HS-27A (cell line): ENCODE data around the gene IL13RA1.
"Not testable (repeated sequence)": the region's sequence is repeated elsewhere in the genome, so short reads cannot be mapped to it uniquely, and the experiment has no call there.

Source experiments
- DNase-seq: peaks from one replicate; pipeline ENCODE4 v3.0.0-alpha.2; 2012; ENCODE audit warnings: low read depth, missing footprints

The IL13RA1 gene

DNA sequence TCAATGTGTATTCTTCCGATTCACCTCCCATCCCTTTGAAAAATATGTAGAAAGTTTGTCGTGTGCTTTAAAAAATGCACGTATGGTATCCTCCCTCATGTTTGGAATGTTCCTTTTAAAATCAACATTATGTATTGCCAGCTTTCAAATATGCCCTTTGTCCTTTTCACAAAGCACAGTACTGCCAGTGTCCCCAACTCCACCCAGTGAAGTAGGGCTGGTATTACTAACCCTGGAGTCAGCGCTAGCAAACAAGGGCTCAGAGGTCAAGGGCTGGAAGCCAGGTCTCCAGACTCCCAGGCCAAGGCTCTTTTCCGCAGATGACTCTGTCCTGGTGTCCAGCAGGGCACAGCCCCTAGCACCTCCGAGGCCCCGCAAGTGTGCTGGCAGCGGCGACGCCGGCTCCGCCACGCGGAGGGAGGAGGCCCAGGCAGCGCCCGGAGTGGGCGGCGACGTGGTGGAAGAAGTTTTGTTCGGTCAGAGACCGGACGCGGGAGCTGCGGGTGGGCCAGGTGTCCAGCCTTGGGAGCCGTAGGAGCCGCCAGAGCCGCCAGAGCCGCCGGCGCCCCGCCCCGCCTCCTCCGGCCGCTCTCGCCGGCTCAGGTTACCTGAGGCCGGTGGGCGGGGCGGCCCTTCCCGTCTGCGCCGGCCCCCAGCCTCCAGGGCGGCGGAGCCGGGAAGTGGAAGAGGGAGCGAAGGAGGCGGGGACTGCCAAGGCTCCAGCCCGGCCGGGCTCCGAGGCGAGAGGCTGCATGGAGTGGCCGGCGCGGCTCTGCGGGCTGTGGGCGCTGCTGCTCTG lies at the start of gene IL13RA1:
TSS of gene IL13RA1 (plus strand) at position 720 of the 799 bp plus-strand sequence. CDS start at position 753, 33 bp downstream.
- peak; percentile 45 for DNase-seq

DNA sequence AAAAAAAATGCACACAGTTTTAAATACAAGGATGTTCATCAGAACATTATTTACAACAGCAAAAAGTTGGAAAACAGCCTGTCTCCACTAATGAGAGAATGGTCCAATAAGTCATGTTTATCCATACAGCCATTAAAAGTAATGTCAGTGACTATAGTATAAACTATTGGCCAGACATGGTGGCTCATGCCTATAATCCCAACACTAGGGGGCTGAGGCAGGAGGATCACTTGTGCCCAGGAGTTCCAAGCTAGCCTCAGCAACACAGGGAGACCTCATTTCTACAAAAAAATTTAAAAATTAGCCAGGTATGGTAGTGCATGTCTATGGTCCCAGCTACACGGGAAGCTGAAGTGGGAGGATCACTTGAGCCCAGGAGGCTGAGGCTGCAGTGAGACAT lies 48.1 kb upstream of the IL13RA1 start:
- no peak for DNase-seq

DNA sequence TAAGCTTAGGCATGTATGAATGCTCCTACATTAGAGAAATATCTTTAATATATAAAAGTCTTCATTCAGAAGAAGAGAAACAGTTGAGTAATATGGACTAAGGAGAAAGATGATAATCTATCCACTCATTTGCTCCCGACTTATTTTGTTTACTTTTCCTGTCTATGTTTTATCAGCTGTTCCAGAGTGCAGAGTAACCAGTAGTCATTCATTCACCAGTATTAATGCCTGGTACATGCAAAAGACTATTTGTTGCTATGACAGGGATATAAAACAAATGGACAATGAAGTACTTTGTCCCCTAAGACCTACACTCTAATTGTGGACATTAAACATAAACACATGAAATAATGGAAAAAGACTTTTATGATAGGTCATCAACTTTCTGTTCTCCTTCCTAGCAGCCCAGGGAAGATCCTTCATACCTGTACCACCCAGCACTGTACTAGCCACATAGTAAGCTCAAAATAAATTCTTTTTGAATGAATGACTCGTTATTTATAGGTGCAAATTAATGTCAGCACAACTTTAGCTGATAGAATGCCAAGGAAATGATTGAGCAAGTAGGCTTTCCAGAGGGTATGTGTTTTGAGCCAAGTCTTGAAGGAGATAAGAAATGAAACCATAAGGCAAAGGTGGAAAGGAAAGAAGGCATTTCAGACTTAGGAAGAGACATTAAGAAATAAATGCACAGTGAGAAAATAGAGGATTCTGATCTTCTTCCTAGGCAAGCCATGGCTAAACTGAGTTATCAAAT lies 45.0 kb upstream of the IL13RA1 start:
- no peak for DNase-seq

DNA sequence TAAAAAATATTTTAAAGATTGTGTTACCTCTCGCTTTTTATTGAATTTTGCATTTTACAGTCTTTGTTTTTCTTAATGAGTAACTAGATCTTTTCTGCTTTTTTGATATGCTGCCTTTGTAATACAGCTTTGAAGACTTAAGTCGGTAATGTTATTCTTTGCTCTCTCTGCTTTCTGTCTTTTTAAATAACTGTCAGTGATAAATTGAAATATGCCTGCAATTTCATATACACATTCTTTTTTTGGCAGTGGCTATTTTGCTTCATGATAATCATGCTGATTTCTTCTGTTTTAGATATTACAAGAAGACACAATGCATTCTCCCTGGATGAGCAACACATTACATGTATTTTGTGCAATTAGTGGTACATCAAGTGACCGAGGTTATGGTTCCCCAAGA lies 42.0 kb upstream of the IL13RA1 start:
- DNase-seq: no peak

DNA sequence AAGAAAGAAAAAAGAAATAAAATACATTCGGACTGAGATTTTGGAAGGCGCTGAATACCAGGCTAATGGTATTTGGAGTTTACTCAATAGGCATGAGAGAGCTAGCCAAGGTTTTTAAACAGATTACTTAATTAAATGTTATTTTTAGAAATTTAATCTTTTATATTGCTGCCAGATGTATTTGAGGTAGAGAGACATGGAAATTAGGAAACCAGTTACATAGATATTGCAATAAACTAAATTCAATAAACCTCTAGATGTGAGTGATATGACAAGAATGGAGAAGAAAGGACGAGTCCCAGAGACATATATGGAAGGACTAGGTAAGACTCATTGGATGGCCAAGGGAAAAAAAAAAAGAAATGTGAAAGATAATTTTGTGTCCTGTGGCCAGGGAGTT lies 38.5 kb upstream of the IL13RA1 start:
- no peak for DNase-seq

DNA sequence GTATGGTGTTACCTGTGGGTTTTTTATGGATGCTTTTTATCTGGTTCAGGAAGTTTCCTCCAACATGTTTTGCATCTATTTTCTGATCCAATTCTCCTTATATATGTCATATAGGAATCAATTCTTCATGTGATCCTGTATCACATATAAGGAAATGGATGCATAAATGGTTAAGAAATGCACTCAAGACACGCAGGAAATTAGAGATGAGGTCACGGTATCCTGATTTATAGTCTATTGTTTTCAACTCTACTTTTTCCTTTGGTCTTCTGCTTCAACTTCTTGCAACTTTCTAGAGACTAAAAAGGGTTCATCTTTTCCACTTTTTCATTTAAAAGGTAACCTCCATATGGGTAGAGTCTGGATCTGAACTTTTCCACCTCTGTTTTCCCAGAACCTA lies 33.6 kb upstream of the IL13RA1 start:
- DNase-seq: no peak

DNA sequence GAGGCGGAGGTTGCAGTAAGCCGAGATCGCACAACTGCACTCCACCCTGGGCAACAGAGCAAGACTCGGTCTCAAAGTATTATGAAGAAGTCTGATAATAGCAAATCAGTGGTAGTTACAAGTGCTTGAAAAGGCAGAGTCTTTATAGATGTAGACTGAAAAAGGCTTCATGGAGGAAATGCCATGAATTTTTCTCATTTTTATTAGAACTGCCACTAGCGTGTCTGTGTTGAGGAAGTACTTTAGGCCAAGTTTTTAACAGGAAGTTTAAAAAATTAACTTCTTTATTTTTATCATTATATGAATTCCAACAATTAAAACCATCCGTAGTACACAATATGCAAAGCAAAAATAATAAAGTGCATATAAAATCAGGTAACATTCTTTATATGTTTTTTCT lies 32.8 kb upstream of the IL13RA1 start:
- DNase-seq: no peak

DNA sequence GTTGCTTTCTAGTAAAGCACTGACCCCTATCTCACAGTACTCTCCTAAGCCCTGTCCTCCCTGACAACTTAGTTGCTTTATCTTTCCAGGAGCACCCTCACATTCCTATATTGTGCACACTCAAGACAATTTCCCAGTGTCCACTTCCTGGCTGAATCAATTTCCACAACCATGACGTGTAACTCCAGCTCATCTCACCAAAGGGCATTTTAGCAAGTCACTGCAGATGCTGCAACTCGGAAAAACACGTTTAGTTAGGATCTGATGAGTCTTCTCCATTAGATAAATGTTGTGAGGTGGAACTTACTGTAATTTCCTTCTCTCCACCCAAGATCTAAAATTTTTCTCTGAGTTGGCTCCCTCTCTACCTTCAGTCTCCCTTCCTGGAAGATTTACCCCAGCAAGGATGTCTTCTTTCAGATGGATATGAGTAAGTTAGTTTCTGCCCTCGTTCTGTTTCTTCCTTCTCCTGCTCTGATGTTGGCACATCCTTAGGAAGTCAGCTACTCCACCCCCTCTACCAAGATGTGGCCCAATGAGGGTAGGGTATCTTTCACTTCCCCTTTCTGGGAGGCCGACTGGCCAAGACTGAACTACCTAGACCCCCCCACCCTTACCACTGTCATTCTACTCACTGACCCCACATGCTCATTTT lies 28.8 kb upstream of the IL13RA1 start:
- no peak for DNase-seq

DNA sequence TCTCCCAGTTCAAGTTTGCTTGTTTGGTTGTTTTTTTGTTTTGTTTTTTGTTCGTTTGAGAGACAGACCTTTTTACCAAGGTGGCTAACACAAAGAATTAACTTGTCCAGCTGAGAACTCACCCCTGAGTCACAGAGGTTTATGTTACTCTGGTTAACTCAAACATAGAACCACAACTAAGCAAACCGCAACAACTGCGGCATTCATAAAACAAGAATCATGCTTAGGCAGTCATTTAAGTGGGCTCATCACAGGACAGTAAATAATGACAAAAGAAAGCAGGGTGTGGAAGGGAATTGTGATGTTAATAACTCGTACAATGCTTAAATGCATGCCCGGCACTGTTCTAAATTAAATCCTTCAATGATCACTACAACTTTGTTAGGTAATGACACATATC lies 24.7 kb upstream of the IL13RA1 start:
- no peak for DNase-seq

DNA sequence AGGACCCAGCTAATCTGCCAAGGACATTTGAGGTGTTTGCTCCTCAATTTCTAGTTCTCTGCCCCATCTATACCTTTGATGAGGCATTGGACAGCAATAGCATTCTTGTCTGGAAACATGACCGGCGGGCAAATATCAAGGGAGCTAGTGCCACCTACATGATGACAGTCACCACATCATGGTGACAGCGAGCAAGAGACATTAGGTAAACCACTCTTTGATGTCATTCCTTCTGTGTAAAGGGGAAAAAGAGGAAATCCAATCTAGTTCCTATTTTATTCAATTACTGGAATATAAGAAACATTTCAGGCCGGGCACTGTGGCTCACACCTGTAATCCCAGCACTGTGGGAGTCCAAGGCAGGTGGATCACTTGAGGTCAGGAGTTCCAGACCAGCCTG lies 20.7 kb upstream of the IL13RA1 start:
- DNase-seq: no peak

DNA sequence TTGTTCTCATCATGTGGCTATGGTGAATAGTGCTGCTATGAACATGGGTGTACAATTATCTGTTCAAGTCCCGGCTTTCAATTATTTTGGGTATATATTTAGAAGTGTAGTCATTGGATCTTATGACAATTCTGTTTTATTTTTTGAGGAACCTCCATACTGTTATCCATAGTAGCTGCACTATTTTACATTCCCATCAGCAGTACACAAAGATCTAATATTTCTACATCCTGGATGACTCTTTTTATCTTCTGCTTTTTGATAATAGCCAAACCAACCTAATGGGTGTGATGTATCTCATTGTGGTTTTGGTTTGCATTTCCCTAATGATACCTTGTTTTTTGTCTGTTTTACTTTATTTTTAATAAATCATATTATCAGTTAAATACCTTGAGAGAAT lies 12.9 kb upstream of the IL13RA1 start:
- DNase-seq: no peak

DNA sequence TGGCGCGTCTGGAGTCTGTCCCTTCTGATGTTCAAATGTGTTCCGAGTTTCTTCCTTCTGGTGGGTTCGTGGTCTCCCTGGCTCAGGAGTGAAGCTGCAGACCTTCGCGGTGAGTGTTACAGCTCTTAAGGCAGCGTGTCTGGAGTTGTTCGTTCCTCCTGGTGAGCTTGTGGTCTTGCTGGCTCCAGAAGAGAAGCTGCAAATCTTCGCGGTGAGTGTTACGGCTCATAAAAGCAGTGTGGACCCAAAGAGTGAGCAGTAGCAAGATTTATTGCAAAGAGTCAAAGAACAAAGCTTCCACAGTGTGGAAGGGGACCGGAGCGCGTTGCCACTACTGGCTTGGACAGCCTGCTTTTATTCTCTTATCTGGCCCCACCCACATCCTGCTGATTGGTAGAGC lies 11.5 kb upstream of the IL13RA1 start:
- DNase-seq: not testable (repeated sequence)

DNA sequence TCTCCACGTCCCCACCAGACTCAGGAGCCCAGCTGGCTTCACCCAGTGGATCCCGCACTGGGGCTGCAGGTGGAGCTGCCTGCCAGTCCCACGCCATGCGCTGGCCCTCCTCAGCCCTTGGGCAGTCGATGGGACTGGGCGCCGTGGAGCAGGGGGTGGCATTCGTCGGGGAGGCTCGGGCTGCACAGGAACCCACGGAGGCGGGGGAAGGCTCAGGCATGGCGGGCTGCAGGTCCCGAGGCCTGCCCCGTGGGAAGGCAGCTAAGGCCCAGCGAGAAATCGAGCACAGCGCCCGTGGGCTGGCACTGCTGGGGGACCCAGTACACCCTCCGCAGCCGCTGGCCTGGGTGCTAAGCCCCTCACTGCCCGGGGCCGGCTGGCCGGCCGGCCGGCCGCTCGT lies 10.6 kb upstream of the IL13RA1 start:
- DNase-seq: not testable (repeated sequence)

DNA sequence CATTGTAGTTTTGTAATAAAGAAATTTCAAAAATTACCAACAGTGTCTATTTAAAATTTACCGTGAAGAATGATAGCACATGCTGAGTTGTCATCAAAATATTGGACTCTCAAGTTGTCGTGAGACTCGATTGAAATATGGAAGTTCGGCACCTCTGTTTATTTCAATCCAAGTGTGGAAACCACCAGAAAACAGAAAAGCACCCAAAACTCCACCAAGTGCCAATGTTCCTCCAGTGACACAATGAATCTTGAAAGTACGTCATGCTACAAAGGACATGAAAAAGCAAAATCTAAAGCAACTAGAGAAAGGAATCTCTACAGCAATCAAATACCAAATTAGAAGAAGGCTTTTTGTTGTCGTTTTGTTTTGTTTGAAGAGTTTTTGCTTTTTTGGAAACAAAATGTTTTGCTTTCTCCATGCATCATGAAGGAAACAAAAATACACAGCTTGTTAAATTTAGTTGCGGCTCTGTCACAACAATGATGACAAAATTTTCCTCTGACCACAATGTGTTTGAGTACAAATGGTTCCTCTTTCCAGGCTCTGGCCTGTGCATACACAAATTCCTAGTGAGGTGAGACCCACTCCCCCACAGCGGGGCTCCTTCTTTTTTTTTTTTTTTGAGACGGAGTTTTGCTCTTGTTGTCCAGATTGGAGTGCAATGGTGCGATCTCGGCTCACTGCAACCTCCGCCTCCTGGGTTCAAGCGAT lies 9.6 kb upstream of the IL13RA1 start:
- no peak for DNase-seq

DNA sequence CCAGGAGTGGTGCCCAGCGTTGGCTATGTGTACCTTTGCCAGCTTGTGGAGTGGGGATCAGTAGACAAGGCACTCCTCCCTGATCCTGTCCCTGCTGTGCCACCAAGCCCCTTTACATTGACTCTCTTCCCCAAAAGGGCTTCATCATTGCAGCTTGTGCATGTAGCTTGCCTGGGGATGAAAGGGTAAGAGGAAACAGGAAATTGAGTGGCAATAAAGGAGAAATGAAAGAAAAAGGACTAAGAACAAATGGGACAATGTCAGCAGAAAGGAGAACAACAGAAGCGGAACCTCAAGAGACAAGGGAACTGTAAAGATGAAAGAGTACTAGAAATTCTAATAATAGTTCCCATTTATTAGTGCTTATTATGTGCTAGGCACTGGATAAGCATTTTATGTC lies 8.7 kb upstream of the IL13RA1 start:
- DNase-seq: no peak

DNA sequence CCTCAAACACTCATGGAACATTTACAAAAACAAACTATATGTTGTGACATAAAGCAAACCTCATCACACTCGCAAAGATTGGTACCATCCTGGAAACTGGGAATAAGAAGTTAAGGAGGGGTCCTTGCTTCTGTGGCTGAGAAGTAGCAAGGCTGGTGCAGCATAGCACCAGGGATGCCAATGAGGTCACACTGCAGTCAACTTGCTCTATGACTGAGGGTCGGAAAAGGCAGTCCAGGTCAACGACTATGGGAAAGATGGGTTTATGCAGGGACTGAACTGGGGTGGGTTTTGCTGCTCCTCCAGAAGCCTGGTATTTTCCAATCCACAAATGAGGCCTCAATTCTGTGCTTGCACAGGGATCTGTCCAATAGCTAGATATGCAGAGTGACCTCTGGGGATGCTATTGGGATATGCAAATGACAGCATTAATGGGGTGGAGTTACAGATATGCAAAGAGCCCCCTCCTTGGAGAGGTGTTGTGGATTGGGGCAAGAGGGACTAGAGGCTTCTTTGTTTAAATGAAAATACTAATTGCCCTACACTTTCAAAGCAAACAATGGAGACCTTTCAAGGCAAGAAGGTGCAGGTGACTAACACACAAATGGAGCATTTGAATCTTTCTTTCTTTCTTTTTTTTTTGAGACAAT lies 7.2 kb upstream of the IL13RA1 start:
- DNase-seq: no peak

DNA sequence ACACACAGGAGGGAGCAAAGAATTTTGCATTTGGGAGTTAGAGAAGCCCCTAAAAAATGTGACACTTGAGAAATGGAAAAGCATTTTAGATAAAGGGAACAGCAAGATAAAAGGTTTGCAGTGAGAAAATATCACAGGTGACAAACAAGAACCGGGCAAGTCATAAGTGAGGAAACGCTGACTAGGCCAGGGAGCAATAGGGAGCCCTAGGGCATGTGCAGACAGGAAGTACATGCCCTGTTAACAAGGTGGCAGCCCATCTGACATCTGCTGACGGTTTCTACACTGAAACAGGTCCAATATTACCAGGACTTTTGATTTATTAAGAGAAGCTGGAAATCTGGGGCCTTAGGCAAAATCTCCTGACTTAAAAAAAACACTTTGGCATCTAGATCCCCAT lies 4.0 kb upstream of the IL13RA1 start:
- no peak for DNase-seq

DNA sequence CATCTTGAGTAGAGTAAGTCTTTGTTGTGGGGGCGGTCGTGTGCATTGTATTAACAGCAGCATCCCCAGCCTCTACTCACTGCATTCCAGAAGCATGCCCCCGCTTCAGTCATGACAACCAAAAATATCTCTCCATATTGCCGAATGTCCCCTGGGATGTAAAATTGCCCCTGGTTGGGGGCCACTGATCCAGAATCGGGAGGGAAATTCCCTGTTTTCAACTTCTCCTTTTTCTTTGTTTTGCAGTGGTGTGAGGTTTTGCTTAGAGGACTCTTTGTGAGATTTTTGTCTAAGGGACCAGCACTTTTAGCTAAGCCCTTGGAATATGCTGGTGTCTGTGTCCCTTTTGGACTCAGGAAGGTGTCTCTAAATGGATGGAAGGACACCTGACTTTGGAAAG lies 3.0 kb upstream of the IL13RA1 start:
- DNase-seq: no peak

DNA sequence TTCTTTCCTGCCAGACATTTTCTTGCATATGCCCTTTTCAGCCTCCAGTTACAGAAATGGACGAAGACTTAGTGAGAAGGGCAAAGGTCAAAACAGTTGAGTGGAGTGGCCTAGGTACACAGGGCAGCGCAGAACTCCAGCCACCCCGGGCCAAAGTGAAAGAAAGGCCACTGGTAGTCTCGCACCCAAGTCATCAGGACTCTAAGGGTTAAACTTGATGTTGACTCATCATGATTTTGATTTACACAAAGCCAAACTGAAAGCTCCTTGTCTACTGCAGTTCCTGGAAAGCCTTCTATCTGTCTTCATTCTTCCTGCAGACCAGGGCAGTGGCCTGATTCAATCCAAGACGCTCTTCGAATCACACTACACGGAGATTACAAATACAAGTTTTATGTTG lies 2.6 kb upstream of the IL13RA1 start:
- no peak for DNase-seq

DNA sequence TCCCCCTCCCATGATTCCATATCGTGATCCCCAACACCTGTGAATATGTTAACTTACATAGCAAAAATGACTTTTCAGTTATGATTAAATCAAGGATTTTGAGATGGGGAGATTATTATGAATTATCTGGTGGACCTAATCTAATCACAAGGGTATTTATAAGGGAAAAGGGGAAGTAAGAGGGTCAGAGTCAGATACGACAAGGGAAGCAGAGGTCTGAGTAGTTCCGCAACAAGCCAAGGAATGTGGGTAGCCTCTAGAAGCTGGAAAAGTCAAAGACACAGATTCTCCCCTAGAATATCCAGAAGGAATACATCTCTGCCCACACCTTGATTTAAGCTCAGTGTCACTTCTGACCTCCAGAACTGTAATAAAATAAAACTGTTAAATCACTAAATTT lies 1.0 kb upstream of the IL13RA1 start:
- DNase-seq: no peak

DNA sequence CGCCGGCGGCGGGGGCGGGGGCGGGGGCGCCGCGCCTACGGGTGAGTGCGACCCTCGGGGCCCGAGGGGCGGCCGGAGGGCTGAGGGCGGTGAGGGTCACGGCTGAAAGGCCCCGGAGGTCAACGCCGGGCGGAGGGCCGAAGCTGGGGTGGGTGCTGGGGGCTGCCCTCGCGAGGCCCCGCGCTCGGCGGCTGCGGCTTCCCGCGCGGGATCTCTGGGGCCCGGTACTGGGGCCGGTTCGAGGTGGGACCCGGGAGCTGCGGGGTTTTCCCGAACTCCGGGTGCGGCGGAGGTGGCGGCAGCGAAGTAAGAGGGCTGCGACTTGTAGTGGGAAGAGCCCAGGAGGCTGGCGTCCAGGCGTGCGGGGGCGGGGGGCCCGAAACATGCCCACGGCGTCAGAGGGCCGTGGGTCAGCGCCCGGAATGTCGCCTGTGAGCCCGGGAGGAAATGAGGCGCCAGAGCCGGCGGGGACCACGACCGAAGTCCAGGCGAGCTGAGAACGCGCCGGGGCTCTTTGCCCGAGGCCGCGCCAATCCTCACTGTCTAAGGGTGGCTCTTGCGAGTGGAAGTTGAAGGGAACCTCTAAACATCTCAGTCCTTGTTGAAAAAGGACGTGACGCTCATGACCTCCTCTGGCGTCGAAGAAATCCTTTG lies 407 bp downstream of the IL13RA1 start:
- no peak for DNase-seq
